Sigmoid colon (tissue), 7 donors: Measurements from ENCODE around the gene KSR1. TPM values are rescaled to one million over a fixed set of nuclear protein-coding genes. Genes with fewer than 3 reads are reported as not detected.

Experiments used
- DNase-seq: peaks from one replicate; pipeline ENCODE4 v3.0.0-alpha.2; 2019
- H3K27ac ChIP-seq, 4 donors: fragments of 200-600 bp; sonication (generic); one replicate each; pipeline ENCODE4 v1.5.1; 2016 to 2019; ENCODE audit warnings: mild to moderate bottlenecking in 1 of 4
- H3K27me3 ChIP-seq, 3 donors: fragments of 200-600 bp; sonication (generic); one replicate each; pipeline ENCODE4 v1.5.1; 2019; ENCODE audit warnings: mild to moderate bottlenecking in 1 of 3
- H3K36me3 ChIP-seq, 4 donors: fragments of 200-600 bp; sonication (generic); one replicate each; pipeline ENCODE4 v1.5.1; 2016 to 2019
- H3K4me1 ChIP-seq, 4 donors: fragments of 200-600 bp; sonication (generic); one replicate each; pipeline ENCODE4 v1.5.1; 2017 to 2019
- H3K4me3 ChIP-seq, 4 donors: fragments of 200-600 bp; sonication (generic); one replicate each; pipeline ENCODE4 v1.5.1; 2017 to 2019; ENCODE audit warnings: mild to moderate bottlenecking in 2 of 4, moderate library complexity in 1 of 4
- H3K9me3 ChIP-seq, 4 donors: fragments of 200-600 bp in 3 of 4; sonication (generic) in 3 of 4; one replicate each; pipeline versions ENCODE4 v1.5.1 to v1.6.1; 2013 to 2019
- CTCF ChIP-seq, 4 experiments: fragments of 450-650 bp in 3 of 4; fragments of 200-600 bp in 1 of 4; IDR thresholded peaks; one replicate each; pipeline ENCODE4 v1.5.1; 2016 to 2019; ENCODE audit warnings: antibody characterized with exemption in 4 of 4, mild to moderate bottlenecking in 3 of 4, moderate library complexity in 2 of 4
- EP300 ChIP-seq, 4 donors: sonication (generic); formaldehyde crosslinking; IDR thresholded peaks; one replicate each; pipeline ENCODE4 v1.6.1; 2017; ENCODE audit warnings: antibody characterized with exemption in 4 of 4
- POLR2A ChIP-seq, 2 donors: fragments of 450-650 bp; IDR thresholded peaks; one replicate each; pipeline ENCODE4 v1.6.1; 2016; ENCODE audit warnings: antibody characterized with exemption in 2 of 2, mild to moderate bottlenecking in 2 of 2, moderate library complexity in 2 of 2
- POLR2AphosphoS5 ChIP-seq, 4 donors: sonication (generic); formaldehyde crosslinking; IDR thresholded peaks; one replicate each; pipeline ENCODE4 v1.6.1; 2017; ENCODE audit warnings: antibody characterized with exemption in 4 of 4
- WGBS, 2 donors: extraction: QIAGEN DNeasy Blood & Tissue Kit; methylation state at CpG; one replicate each; pipeline ENCODE4 v1.1.7; 2013; 5-methylcytosine and 5-hydroxymethylcytosine counted together
- intact Hi-C: fragments of 100-400 bp; cut with DNase I; formaldehyde crosslinking; loops from one replicate; pipeline ENCODE4 v1.15.1; 2023
- polyA plus RNA-seq, 3 donors: library from polyadenylated mRNA; stranded (reverse); fragments of 200-250 nt; gene quantifications; one replicate each; pipeline ENCODE4 v1.2.3, GENCODE V29; 2013
- total RNA-seq, 4 donors: library from RNA; depleted of rRNA; stranded (reverse); fragments of >200 nt; gene quantifications; one replicate each; pipeline ENCODE4 v1.1.0, GENCODE V29; 2016
- donor health status: healthy with polysubstance abuse.
- donor health status: Bipolar disorder and iron deficiency.
- donor health status: healthy.

The KSR1 gene
- total and polyA plus RNA-seq, 7 donors: 4.2 to 25.8 (median 18.2) TPM

- Histone ChIP-seq H3K4me1 (no peaks in the 10 kb centered on the region), H3K27me3 (no peaks in the 10 kb centered on the region), H3K9me3 (no peaks in the 10 kb centered on the region), H3K4me3 (no peak overlapping the region), H3K27ac (no peak overlapping the region), H3K36me3 (peaks cover 2 to 89% (median 43%) of the 10 kb centered on the region in 4 donors)
- intact Hi-C loops: no loop called here
- WGBS, 2 donors: 93 to 96% methylated on average over 8 of the region's 8 CpGs
- DNase-seq: no peak
- TF ChIP-seq CTCF (IDR thresholded peaks at IDR 0.05): no peak
- no peak for TF ChIP-seq EP300 (IDR thresholded peaks at IDR 0.05)
- no peak for TF ChIP-seq POLR2AphosphoS5 (IDR thresholded peaks at IDR 0.05)
- TF ChIP-seq POLR2A (IDR thresholded peaks at IDR 0.05): no peak
These were observed 162.2 kb downstream of the KSR1 start for GRCh38 chr17:27618417-27618816.

GRCh38 chr17:27620721-27621120, 164.5 kb downstream of the KSR1 start:
- H3K4me1 ChIP-seq: no peaks in the 10 kb centered on the region
- no peak for TF ChIP-seq POLR2A (IDR thresholded peaks at IDR 0.05)
- no peak for TF ChIP-seq EP300 (IDR thresholded peaks at IDR 0.05)
- no peak for TF ChIP-seq CTCF (IDR thresholded peaks at IDR 0.05)
- no peak for TF ChIP-seq POLR2AphosphoS5 (IDR thresholded peaks at IDR 0.05)
- WGBS, 2 donors: 79 to 89% methylated on average over 9 of the region's 9 CpGs
- H3K27ac ChIP-seq: no peak overlapping the region
- DNase-seq: no peak
- H3K36me3 ChIP-seq: peaks cover 4 to 88% (median 40%) of the 10 kb centered on the region in 4 donors
- no peak overlapping the region for H3K4me3 ChIP-seq
- H3K9me3 ChIP-seq: no peaks in the 10 kb centered on the region
- intact Hi-C loops: no loop called here
- H3K27me3 ChIP-seq: no peaks in the 10 kb centered on the region

DNA sequence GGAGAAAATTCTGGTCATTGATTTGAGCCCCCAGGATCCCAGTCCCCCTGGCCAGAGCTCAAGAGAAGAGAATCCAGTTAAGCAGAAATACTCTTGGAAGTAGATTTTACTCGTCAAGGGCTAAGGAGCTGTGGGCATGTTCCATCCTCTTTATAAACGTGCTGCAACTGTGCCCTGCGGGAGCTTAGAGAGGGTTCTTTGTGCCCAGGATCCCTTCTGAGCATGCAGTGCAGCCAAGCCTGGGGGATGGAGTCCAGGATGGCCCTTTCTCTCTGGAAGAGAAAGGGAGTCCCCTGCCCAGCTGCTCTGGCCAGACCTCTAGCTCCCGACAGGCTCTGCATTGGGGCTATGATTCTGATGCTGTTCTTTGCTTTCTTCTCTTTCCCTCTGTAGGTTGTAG, 165.3 kb downstream of the KSR1 start:
- no peak overlapping the region for H3K4me3 ChIP-seq
- no peak overlapping the region for H3K27ac ChIP-seq
- no peak for TF ChIP-seq POLR2AphosphoS5 (IDR thresholded peaks at IDR 0.05)
- TF ChIP-seq CTCF (IDR thresholded peaks at IDR 0.05): no peak
- TF ChIP-seq POLR2A (IDR thresholded peaks at IDR 0.05): no peak
- TF ChIP-seq EP300 (IDR thresholded peaks at IDR 0.05): no peak
- H3K9me3 ChIP-seq: no peaks in the 10 kb centered on the region
- no peak for DNase-seq
- intact Hi-C loops: no loop called here
- H3K4me1 ChIP-seq: no peaks in the 10 kb centered on the region
- WGBS, 2 donors: 94 to 97% methylated on average over 4 of the region's 4 CpGs
- H3K27me3 ChIP-seq: no peaks in the 10 kb centered on the region
- H3K36me3 ChIP-seq: peaks cover 4 to 91% (median 40%) of the 10 kb centered on the region in 4 donors

DNA sequence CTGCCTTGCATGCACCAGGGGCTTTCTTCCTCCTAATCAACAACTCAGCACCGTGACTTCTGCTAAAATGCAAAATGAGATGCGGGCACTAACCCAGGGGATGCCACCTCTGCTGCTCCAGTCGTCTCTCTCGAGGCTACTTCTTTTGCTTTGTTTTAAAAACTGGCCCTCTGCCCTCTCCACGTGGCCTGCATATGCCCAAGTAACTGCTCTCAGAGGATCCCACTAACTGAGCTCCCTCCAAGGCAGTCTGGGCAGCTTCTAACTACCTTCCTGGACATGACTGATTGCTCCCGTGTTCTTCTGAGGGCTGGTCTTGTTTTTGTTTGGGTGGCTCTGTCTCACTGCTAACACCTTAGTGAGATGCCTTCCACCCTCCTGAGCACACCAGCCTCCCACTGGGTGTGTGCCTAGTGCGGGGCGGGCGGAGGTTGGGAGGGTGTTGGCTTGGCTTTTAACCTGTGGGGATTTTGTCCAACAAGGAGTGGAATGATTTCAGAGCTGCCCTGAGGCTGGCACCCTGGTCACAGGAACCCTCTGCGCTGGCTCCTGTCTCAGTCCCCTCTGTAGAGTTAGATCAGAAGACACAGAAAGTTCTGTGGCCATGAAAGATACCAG, 165.8 kb downstream of the KSR1 start:
- no peak for DNase-seq
- peaks cover 4 to 86% (median 39%) of the 10 kb centered on the region in 4 donors for H3K36me3 ChIP-seq

More for the DNA sequence above, 165.8 kb downstream of the KSR1 start:
- no peaks in the 10 kb centered on the region for H3K4me1 ChIP-seq
- H3K27me3 ChIP-seq: no peaks in the 10 kb centered on the region
- no peak overlapping the region for H3K4me3 ChIP-seq
- intact Hi-C loops: no loop called here
- 42 to 73% methylated on average over 10 of the region's 10 CpGs for WGBS, 2 donors
- TF ChIP-seq CTCF (IDR thresholded peaks at IDR 0.05) (no peak), EP300 (IDR thresholded peaks at IDR 0.05) (no peak), POLR2A (IDR thresholded peaks at IDR 0.05) (no peak), POLR2AphosphoS5 (IDR thresholded peaks at IDR 0.05) (no peak)
- H3K9me3 ChIP-seq: no peaks in the 10 kb centered on the region
- H3K27ac ChIP-seq: no peak overlapping the region
